22Rv1 (cell line): Measurements from ENCODE around the gene IFT122.

ENCODE experiments used
- H3K27ac ChIP-seq: fragments of 450-650 bp; 2 replicates; pipeline ENCODE4 v1.5.1; 2017
- ZFX ChIP-seq: fragments of 450-650 bp; IDR thresholded peaks from 2 replicates; pipeline ENCODE4 v1.6.1; 2017; ENCODE audit warnings: antibody characterized with exemption, borderline replicate concordance
- TF ChIP-seq, protein P1 (sequence below): fragments of 450-650 bp; IDR thresholded peaks from 2 replicates; pipeline ENCODE4 v1.5.1; 2017; ENCODE audit warnings: mild to moderate bottlenecking

The IFT122 gene

DNA sequence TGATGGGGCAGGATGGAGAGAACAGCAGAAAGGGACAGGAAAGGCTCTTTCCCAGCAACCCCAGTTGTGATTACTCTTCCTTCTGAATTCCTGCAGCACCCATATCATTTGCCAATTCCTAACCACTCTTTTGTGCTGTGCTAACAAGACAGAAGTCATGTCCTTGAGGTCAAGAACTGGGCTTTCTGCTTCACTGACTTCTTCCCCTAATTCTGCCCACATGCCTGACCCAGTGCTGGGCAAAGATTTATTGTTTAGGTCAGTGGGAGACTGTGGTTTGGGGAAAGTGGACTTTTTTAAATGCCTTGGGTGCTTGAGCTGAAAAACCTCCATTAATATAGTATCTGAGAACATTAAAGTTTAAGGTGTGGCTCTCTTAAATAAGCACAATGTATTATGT lies 7.4 kb upstream of the IFT122 start:
- H3K27ac ChIP-seq = no peak overlapping the region
- no peak for TF ChIP-seq ZFX
- TF ChIP-seq, protein P1, sequence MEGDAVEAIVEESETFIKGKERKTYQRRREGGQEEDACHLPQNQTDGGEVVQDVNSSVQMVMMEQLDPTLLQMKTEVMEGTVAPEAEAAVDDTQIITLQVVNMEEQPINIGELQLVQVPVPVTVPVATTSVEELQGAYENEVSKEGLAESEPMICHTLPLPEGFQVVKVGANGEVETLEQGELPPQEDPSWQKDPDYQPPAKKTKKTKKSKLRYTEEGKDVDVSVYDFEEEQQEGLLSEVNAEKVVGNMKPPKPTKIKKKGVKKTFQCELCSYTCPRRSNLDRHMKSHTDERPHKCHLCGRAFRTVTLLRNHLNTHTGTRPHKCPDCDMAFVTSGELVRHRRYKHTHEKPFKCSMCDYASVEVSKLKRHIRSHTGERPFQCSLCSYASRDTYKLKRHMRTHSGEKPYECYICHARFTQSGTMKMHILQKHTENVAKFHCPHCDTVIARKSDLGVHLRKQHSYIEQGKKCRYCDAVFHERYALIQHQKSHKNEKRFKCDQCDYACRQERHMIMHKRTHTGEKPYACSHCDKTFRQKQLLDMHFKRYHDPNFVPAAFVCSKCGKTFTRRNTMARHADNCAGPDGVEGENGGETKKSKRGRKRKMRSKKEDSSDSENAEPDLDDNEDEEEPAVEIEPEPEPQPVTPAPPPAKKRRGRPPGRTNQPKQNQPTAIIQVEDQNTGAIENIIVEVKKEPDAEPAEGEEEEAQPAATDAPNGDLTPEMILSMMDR = no peak

DNA sequence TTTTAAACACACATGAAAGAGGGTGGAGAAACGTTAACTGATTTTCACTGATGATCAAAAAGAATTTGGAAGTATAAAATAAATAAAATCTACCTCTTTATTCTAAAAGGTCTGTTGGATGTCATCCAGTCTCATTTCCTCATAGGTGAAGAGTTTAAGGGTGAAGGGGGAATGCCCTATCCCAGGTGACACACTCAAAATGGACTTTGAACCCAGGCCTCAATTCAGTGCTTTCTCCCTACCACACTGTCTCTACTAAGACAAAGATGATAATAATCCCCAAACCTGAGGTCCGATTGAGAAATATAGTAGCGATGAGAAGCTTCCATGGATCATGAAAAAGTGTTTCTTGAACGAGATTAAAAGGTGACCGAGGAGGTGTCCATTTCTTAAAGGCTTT lies 6.5 kb upstream of the IFT122 start:
- TF ChIP-seq, protein P1 = no peak
- no peak for TF ChIP-seq ZFX
- H3K27ac ChIP-seq = no peak overlapping the region

DNA sequence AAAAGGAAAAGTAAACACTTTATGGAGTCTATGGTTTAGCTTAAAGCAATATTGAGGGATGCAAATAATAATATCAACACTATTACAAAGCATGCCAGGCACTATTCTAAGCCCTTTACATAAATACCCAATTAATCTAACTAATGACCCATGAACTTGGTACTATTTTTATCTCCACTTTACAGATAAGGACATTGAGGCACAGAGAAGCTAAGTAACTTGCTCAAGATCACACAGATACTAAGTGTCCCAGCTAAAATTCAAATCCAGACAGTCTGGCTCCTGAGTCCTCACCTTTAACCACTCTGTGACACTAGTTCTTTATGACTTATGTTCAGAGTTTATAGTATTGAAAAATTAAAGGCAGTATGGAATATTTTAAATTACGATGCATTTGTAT lies 5.9 kb upstream of the IFT122 start:
- no peak overlapping the region for H3K27ac ChIP-seq
- TF ChIP-seq, protein P1 = no peak

DNA sequence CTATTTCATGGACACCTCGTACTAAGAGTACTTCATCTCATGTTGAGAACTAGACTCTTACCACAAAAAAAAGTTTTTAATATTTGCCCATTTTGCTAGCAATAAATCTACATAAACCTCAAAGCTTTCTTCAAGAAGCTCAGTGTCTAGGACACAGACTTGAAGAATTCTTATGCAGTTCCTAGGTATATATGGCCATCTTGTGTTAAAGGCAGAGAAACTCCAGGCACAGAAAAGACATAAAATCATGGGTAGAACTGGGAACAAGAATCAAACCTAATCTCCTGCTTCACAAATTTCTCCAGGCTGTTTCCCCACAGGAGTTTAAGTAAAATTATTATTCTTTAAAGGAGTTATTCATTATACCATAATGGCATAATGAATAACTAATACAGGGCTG lies 4.7 kb upstream of the IFT122 start:
- TF ChIP-seq ZFX = no peak
- TF ChIP-seq, protein P1 = no peak
- H3K27ac ChIP-seq = no peak overlapping the region

DNA sequence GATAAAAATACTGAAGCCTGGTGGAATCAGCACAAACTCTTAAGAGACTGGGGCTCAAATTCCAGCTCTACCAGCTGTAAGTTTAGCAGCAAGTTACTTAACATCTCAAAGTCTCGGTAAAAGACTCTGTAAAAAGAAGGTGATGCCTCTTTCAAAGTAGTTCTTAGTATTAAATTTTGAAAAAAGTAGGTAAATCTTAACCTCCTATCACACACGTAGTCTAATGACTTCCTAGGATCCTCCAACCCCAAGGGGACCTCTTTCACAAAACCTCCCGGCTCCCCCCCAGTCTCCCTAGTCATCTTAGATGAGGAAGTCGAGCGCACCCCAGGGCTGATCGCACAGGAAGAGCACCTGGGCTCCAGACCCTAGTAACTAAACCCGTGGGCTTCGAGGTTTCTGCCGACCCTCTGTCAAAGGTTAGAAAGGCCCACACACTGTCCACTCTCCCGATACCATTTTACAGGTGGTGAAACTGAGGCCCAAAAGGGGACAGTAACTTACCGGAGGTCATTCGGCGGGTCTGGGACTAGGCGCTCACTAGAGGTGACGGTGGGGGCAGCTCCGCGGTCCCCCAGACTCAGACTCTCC lies 703 bp upstream of the IFT122 start:
- H3K27ac ChIP-seq = peak overlapping the region; percentile 94

DNA sequence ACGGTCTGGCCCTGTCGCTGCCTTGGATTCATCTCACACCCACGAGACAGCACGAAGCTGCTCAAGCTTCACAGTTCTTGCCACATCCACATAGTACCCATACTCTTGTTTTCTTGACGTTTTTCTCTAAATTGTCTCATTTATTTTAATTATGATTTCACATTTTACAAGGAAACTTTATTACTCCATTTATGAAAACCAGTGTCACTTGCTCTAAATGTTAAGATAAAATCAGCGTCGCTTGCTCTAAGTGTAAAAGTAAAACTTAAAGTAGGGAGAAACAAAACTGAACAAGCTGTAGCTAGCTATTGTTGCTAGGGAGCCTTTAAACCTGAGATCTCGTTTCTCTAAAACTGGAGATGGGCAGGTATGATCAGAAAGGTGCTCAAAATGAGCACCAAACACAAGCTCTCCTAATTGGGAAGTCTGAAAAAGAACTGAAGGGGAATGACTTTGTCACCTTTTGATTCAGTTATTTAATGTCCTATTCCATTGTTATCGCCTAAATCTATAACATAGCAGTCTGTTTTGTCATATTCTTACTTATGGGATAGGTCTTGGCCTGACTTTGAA lies 680 bp downstream of the IFT122 start:
- peak overlapping the region; percentile 94 for H3K27ac ChIP-seq
- TF ChIP-seq, protein P1 = no peak
- no peak for TF ChIP-seq ZFX

More for the DNA sequence above, 703 bp upstream of the IFT122 start:
- TF ChIP-seq, protein P1 = no peak
- TF ChIP-seq ZFX = no peak

DNA sequence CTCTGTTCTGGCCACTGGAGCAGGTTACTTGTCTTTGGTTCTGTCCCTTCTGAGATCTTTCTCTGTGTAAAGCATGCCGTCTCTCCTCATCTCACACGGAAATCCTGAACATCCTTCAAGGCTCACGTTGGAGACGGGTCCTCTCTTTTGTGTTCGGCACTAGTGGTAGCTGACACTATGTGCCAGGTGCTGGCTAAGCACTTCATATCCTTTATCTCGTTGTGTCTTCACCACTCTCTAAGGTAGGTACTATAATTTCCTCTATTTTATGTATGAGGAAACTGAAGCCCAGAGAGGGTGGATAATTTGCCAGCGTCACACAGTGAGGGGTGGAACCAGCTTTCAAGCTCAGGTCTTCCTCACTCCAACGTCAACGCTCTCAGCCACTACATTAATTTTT lies 1.2 kb downstream of the IFT122 start:
- TF ChIP-seq, protein P1 = no peak
- TF ChIP-seq ZFX = no peak
- H3K27ac ChIP-seq = peak overlapping the region; percentile 94
